OCI-LY7 (cell line): ENCODE results near the gene GALNT3. TPM values are rescaled to one million over a fixed set of nuclear protein-coding genes. Genes with fewer than 3 reads are reported as not detected.

Experiments
- BruUV-seq: library from RNA; stranded (reverse); fragments of 400-500 nt; replicated peaks from 2 replicates; lab custom pipeline; 2021; lab: Mats Ljungman, UMichigan
- CTCF ChIA-PET: fragments of 300-600 bp; sonication (Branson Sonifier 250); formaldehyde crosslinking; loops from one replicate; lab custom pipeline; 2022; ENCODE audit warnings: antibody characterized with exemption; ENCODE audit not compliant: unreplicated experiment; lab: Charles Lee
- POLR2A ChIA-PET: fragments of 300-600 bp; sonication (Branson Sonifier 250); formaldehyde crosslinking; loops from one replicate; lab custom pipeline; 2022; ENCODE audit warnings: antibody characterized with exemption; lab: Charles Lee
- DNase-seq: peaks from one replicate; pipeline ENCODE4 v3.0.0-alpha.2; 2015; ENCODE audit warnings: low spot score
- H2AFZ ChIP-seq: fragments of 200-600 bp; sonication (generic), shearing (Covaris generic); 2 replicates; pipeline ENCODE4 v1.6.1; 2014; ENCODE audit warnings: mild to moderate bottlenecking, antibody characterized with exemption, low read length, moderate library complexity
- H3K27ac ChIP-seq: fragments of 200-600 bp; sonication (generic); 2 replicates; pipeline ENCODE4 v1.5.1; 2014; ENCODE audit warnings: mixed run types, low read depth, mild to moderate bottlenecking, moderate library complexity, low read length, inconsistent platforms; ENCODE audit not compliant: poor library complexity, severe bottlenecking
- H3K36me3 ChIP-seq: fragments of 200-600 bp; sonication (generic); 2 replicates; pipeline ENCODE4 v1.6.1; 2014; ENCODE audit warnings: mild to moderate bottlenecking, antibody characterized with exemption, low read length, moderate library complexity, mixed read lengths; ENCODE audit not compliant: insufficient read depth
- H3K4me1 ChIP-seq: fragments of 200-600 bp; sonication (generic); 2 replicates; pipeline ENCODE4 v1.5.1; 2014; ENCODE audit warnings: mild to moderate bottlenecking, low read length; ENCODE audit not compliant: insufficient read depth, poor library complexity, severe bottlenecking
- H3K4me2 ChIP-seq: fragments of 200-600 bp; sonication (generic); 2 replicates; pipeline ENCODE4 v1.6.1; 2014; ENCODE audit warnings: mild to moderate bottlenecking, low read length
- H3K4me3 ChIP-seq: fragments of 200-600 bp; sonication (generic); 2 replicates; pipeline ENCODE4 v1.5.1; 2014; ENCODE audit warnings: mild to moderate bottlenecking, low read depth, low read length; ENCODE audit not compliant: poor library complexity, severe bottlenecking
- H3K79me2 ChIP-seq: fragments of 200-600 bp; sonication (generic); 2 replicates; pipeline ENCODE4 v1.6.1; 2016; ENCODE audit warnings: low read depth, mild to moderate bottlenecking, low read length, moderate library complexity, mixed read lengths; ENCODE audit not compliant: insufficient read depth
- H3K9me2 ChIP-seq: fragments of 200-600 bp; sonication (generic); 2 replicates; pipeline ENCODE4 v1.6.1; 2016; ENCODE audit warnings: mild to moderate bottlenecking, low read length, mixed read lengths; ENCODE audit not compliant: insufficient read depth
- H3K9me3 ChIP-seq: fragments of 200-600 bp; sonication (generic); 2 replicates; pipeline ENCODE4 v1.6.1; 2014; ENCODE audit warnings: mild to moderate bottlenecking, mixed run types, low read length, mixed read lengths
- H4K20me1 ChIP-seq: fragments of 200-600 bp; sonication (generic); 2 replicates; pipeline ENCODE4 v1.6.1; 2014; ENCODE audit warnings: mild to moderate bottlenecking, antibody characterized with exemption, low read length, moderate library complexity, mixed read lengths; ENCODE audit not compliant: insufficient read depth
- EZH2phosphoT487 ChIP-seq: fragments of 200-600 bp; sonication (generic); IDR thresholded peaks from 2 replicates; pipeline ENCODE4 v1.6.1; 2018; ENCODE audit warnings: low read depth, borderline replicate concordance, mild to moderate bottlenecking, mixed run types, antibody characterized with exemption, low read length, moderate library complexity, mixed read lengths
- intact Hi-C: fragments of 100-400 bp; cut with micrococcal nuclease; formaldehyde crosslinking; loops from one replicate; pipeline ENCODE4 v1.10.0; 2022; ENCODE audit not compliant: unreplicated experiment
- total RNA-seq, 2 experiments: library from RNA; depleted of rRNA in 1 of 2; stranded (reverse); fragments of >200 nt in 1 of 2; shearing (Covaris generic) in 1 of 2; gene quantifications; 2 replicates each; pipeline ENCODE4 v1.2.3, GENCODE V29; 2014 to 2022
- TF ChIP-seq, protein P1 (sequence below): fragments of 200-600 bp; sonication (generic); conservative IDR thresholded peaks from 2 replicates; pipeline ENCODE4 v1.5.1; 2014; ENCODE audit warnings: mild to moderate bottlenecking, antibody characterized with exemption, low read length, moderate library complexity, mixed read lengths

Gene GALNT3
- total RNA-seq, 2 experiments from 2014 or later: 0.44 to 3.6 TPM

DNA sequence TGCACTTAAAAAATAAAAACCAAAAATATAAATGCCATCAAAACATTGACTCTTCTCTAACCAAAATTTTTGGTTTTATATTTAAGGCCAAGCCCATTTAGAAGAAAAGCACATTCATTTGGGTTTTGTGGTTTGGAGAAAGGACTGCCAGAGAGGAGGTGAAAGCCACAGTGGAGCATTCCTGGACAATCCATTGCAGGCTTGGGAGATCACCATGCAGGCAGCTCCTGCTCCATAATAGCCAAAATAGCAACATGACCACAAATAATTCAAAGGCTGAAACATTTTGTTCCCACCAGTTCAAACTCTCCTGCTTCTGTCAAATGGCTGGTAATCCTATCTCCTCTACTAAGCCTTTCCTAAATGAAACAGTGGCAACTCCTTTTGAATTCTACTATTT lies 73.5 kb downstream of the GALNT3 start:
- no peaks in the 10 kb centered on the region for H3K4me1 ChIP-seq
- BruUV-seq: no TSS peak
- H3K36me3 ChIP-seq: no peaks in the 10 kb centered on the region
- TF ChIP-seq, protein P1, sequence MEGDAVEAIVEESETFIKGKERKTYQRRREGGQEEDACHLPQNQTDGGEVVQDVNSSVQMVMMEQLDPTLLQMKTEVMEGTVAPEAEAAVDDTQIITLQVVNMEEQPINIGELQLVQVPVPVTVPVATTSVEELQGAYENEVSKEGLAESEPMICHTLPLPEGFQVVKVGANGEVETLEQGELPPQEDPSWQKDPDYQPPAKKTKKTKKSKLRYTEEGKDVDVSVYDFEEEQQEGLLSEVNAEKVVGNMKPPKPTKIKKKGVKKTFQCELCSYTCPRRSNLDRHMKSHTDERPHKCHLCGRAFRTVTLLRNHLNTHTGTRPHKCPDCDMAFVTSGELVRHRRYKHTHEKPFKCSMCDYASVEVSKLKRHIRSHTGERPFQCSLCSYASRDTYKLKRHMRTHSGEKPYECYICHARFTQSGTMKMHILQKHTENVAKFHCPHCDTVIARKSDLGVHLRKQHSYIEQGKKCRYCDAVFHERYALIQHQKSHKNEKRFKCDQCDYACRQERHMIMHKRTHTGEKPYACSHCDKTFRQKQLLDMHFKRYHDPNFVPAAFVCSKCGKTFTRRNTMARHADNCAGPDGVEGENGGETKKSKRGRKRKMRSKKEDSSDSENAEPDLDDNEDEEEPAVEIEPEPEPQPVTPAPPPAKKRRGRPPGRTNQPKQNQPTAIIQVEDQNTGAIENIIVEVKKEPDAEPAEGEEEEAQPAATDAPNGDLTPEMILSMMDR: no peak
- no peak for TF ChIP-seq EZH2phosphoT487
- H3K9me2 ChIP-seq: no peaks in the 10 kb centered on the region
- H3K27ac ChIP-seq: no peak overlapping the region
- ChIA-PET POLR2A (no interaction called here), CTCF (no interaction called here)
- no peak overlapping the region for H3K4me3 ChIP-seq
- H2AFZ ChIP-seq: no peak overlapping the region
- no peak overlapping the region for H3K4me2 ChIP-seq
- H3K9me3 ChIP-seq: no peaks in the 10 kb centered on the region
- no peaks in the 10 kb centered on the region for H3K79me2 ChIP-seq
- intact Hi-C loops: no loop called here
- no peak for DNase-seq
- no peaks in the 10 kb centered on the region for H4K20me1 ChIP-seq

DNA sequence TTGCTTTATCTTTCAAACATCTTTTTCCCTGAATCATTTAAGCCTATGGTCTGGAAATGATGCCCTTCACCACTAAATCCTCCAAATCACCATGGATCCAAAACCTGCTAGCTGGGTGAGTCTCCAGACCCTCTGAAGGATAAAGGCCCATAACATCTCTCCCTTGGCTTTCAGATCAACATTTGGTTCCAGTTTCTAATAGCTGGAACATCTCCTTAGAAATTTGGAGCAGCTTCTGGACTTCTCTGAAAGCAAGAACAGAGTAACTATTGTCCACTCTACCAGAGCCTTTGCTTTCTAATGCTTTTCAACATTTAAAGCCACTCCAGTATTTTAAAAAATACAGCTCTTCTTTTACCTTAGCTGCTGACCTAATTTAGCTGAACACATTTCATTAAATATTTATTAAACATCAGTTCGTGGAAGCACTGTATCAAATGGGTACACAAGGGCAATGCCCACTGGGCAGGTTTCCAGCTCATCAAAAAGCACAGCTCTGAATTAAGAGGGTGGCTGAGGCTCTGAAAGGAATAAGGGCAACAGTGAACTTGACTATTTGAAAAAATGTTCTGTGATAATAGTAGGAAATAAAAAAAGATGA lies 75.3 kb downstream of the GALNT3 start:
- intact Hi-C loops: no loop called here

DNA sequence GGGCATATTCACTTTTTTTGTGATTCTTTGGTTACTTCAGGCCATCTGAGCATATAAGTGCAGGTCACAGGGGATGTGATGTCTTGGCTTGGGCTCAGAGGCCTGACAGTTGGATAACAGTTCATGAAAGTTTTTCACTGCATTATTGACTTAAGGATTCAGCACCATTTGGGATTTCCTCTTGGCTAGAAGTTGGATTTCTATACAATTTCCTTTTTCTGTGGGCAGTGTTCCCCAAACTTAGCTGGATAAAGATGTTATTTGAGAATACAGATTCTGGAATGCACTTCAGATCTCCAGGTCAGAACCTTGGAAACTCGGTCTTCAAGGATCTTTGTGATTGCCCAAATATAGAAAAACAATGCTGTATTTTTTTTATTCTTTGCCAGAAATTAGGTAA lies 78.0 kb downstream of the GALNT3 start:
- POLR2A ChIA-PET: no interaction called here

More for the DNA sequence above, 75.3 kb downstream of the GALNT3 start:
- no peaks in the 10 kb centered on the region for H3K79me2 ChIP-seq
- TF ChIP-seq, protein P1: no peak
- no peak for TF ChIP-seq EZH2phosphoT487
- H3K27ac ChIP-seq: no peak overlapping the region
- H3K36me3 ChIP-seq: no peaks in the 10 kb centered on the region
- H3K9me2 ChIP-seq: no peaks in the 10 kb centered on the region
- no peak overlapping the region for H3K4me2 ChIP-seq
- H3K4me3 ChIP-seq: no peak overlapping the region
- no peak for DNase-seq
- no peaks in the 10 kb centered on the region for H3K4me1 ChIP-seq
- CTCF ChIA-PET: no interaction called here
- H3K9me3 ChIP-seq: no peaks in the 10 kb centered on the region
- H2AFZ ChIP-seq: no peak overlapping the region
- no TSS peak for BruUV-seq
- POLR2A ChIA-PET: interaction anchor here (0.6 to 0.9 kb wide), 4 partner anchors 16 to 269 kb away, joined by 3 to 4 read pairs (median 3); no protein-coding TSS in a partner anchor
- H4K20me1 ChIP-seq: no peaks in the 10 kb centered on the region

More for the DNA sequence above, 78.0 kb downstream of the GALNT3 start:
- Histone ChIP-seq H4K20me1 (no peaks in the 10 kb centered on the region), H3K4me1 (no peaks in the 10 kb centered on the region), H3K27ac (no peak overlapping the region), H3K9me3 (no peaks in the 10 kb centered on the region), H2AFZ (no peak overlapping the region), H3K9me2 (no peaks in the 10 kb centered on the region), H3K79me2 (no peaks in the 10 kb centered on the region), H3K4me2 (no peak overlapping the region), H3K36me3 (no peaks in the 10 kb centered on the region), H3K4me3 (no peak overlapping the region)
- intact Hi-C loops: no loop called here
- no TSS peak for BruUV-seq
- DNase-seq: no peak
- TF ChIP-seq, protein P1: no peak
- TF ChIP-seq EZH2phosphoT487: no peak
- CTCF ChIA-PET: no interaction called here
